GM21786 (cell line): Measurements from ENCODE around the gene CRB1.
A peak's percentile ranks its signal among the peaks of the same experiment; 100 is the strongest.
"Not testable (repeated sequence)": the region's sequence is repeated elsewhere in the genome, so short reads cannot be mapped to it uniquely, and the experiment has no call there.

Experiments used
- ATAC-seq: cut with Tn5 transposase; IDR thresholded peaks from one replicate; pipeline ENCODE4 v1.9.1; 2021; ENCODE audit not compliant: unreplicated experiment

Gene CRB1

GRCh38 chr1:197397895-197398294, 129.8 kb downstream of the CRB1 start:
- no peak for ATAC-seq

- ATAC-seq = peak; percentile 78
Measured at GRCh38 chr1:197399755-197400521, 131.9 kb downstream of the CRB1 start.

GRCh38 chr1:197400522-197400902, 132.5 kb downstream of the CRB1 start:
- no peak for ATAC-seq

- no peak for ATAC-seq
Measured at GRCh38 chr1:197402189-197402588, 134.1 kb downstream of the CRB1 start.

GRCh38 chr1:197404774-197405173, 136.7 kb downstream of the CRB1 start:
- not testable (repeated sequence) for ATAC-seq

GRCh38 chr1:197405614-197406013, 137.6 kb downstream of the CRB1 start:
- not testable (repeated sequence) for ATAC-seq

GRCh38 chr1:197413564-197413963, 145.5 kb downstream of the CRB1 start:
- no peak for ATAC-seq

- ATAC-seq = no peak
Measured at GRCh38 chr1:197415221-197415620, 147.2 kb downstream of the CRB1 start.

GRCh38 chr1:197418693-197419092, 150.6 kb downstream of the CRB1 start:
- ATAC-seq = no peak

GRCh38 chr1:197422993-197423392, 154.9 kb downstream of the CRB1 start:
- ATAC-seq = no peak

GRCh38 chr1:197424380-197424779, 156.3 kb downstream of the CRB1 start:
- ATAC-seq = no peak

- no peak for ATAC-seq
Measured at GRCh38 chr1:197429372-197429771, 161.3 kb downstream of the CRB1 start.

- no peak for ATAC-seq
Measured at GRCh38 chr1:197435224-197435623, 167.2 kb downstream of the CRB1 start.

GRCh38 chr1:197437601-197438000, 169.5 kb downstream of the CRB1 start:
- no peak for ATAC-seq

GRCh38 chr1:197438010-197438790, 170.1 kb downstream of the CRB1 start:
- ATAC-seq = no peak

GRCh38 chr1:197439708-197440280, 171.7 kb downstream of the CRB1 start:
- no peak for ATAC-seq

GRCh38 chr1:197440715-197441114, 172.7 kb downstream of the CRB1 start:
- ATAC-seq = no peak

GRCh38 chr1:197441999-197442414, 174.0 kb downstream of the CRB1 start:
- no peak for ATAC-seq

- no peak for ATAC-seq
Measured at GRCh38 chr1:197444755-197445154, 176.7 kb downstream of the CRB1 start.

- no peak for ATAC-seq
Measured at GRCh38 chr1:197448121-197448779, 180.2 kb downstream of the CRB1 start.

- ATAC-seq = no peak
Measured at GRCh38 chr1:197451381-197451780, 183.3 kb downstream of the CRB1 start.
